ENCODE results near the gene POLK. TPM values are rescaled to one million over a fixed set of nuclear protein-coding genes. Genes with fewer than 3 reads are reported as not detected.
"Not testable (repeated sequence)": the region's sequence is repeated elsewhere in the genome, so short reads cannot be mapped to it uniquely, and the experiment has no call there.

Gene POLK
- total RNA-seq, 2 experiments from 2014 or later, result 26.8 to 29.0 TPM

GRCh38 chr5:75553358-75553757, 41.7 kb downstream of the POLK start:
- no peak overlapping the region for H3K27ac Mint-ChIP-seq
- CTCF ChIA-PET, result interaction anchor here (1.0 kb wide), 1 partner anchor 130 kb away, joined by 3 read pairs; no protein-coding TSS in a partner anchor

GRCh38 chr5:75558221-75558620, 46.5 kb downstream of the POLK start:
- intact Hi-C loops (cut with micrococcal nuclease), result no loop called here
- peaks cover 17% of the 10 kb centered on the region for H3K9me3 Mint-ChIP-seq
- H3K36me3 Mint-ChIP-seq (ENCODE audit: low read depth), result peaks cover 67% of the 10 kb centered on the region
- no peak overlapping the region for H3K4me3 Mint-ChIP-seq
- no peaks in the 10 kb centered on the region for H3K27me3 Mint-ChIP-seq (ENCODE audit: low read depth)
- DNase-seq, result no peak
- no peak overlapping the region for H3K27ac Mint-ChIP-seq
- peaks cover 31% of the 10 kb centered on the region for H3K4me1 Mint-ChIP-seq (ENCODE audit: low read depth)
- CTCF ChIA-PET, result no interaction called here

More at GRCh38 chr5:75553358-75553757, 41.7 kb downstream of the POLK start:
- intact Hi-C loops (cut with micrococcal nuclease), result no loop called here
- Mint-ChIP-seq H3K9me3 (no peaks in the 10 kb centered on the region), H3K4me1 (ENCODE audit: low read depth) (peaks cover 15% of the 10 kb centered on the region), H3K4me3 (no peak overlapping the region), H3K36me3 (ENCODE audit: low read depth) (peaks cover 55% of the 10 kb centered on the region), H3K27me3 (ENCODE audit: low read depth) (no peaks in the 10 kb centered on the region)
- DNase-seq, result no peak

GRCh38 chr5:75558981-75559632, 47.4 kb downstream of the POLK start:
- CTCF ChIA-PET, result no interaction called here
- Mint-ChIP-seq H3K27ac (no peak overlapping the region), H3K36me3 (ENCODE audit: low read depth) (peaks cover 72% of the 10 kb centered on the region), H3K4me1 (ENCODE audit: low read depth) (peaks cover 38% of the 10 kb centered on the region), H3K9me3 (peaks cover 26% of the 10 kb centered on the region), H3K27me3 (ENCODE audit: low read depth) (no peaks in the 10 kb centered on the region), H3K4me3 (no peak overlapping the region)
- intact Hi-C loops (cut with micrococcal nuclease), result no loop called here
- no peak for DNase-seq

GRCh38 chr5:75560655-75561054, 49.0 kb downstream of the POLK start:
- intact Hi-C loops (cut with micrococcal nuclease), result loop anchor here (10.0 kb wide), 1 partner anchor 984 kb away; no protein-coding TSS in a partner anchor
- Mint-ChIP-seq H3K36me3 (ENCODE audit: low read depth) (peaks cover 70% of the 10 kb centered on the region), H3K9me3 (peaks cover 31% of the 10 kb centered on the region), H3K4me1 (ENCODE audit: low read depth) (peaks cover 49% of the 10 kb centered on the region)
- CTCF ChIA-PET; H3K27me3 Mint-ChIP-seq (ENCODE audit: low read depth); H3K27ac Mint-ChIP-seq; DNase-seq; H3K4me3 Mint-ChIP-seq: not testable (repeated sequence)

GRCh38 chr5:75565991-75566709, 54.5 kb downstream of the POLK start:
- H3K27me3 Mint-ChIP-seq (ENCODE audit: low read depth); CTCF ChIA-PET: not testable (repeated sequence)
- H3K9me3 Mint-ChIP-seq, result peaks cover 29% of the 10 kb centered on the region
- peaks cover 57% of the 10 kb centered on the region for H3K4me1 Mint-ChIP-seq (ENCODE audit: low read depth)
- H3K36me3 Mint-ChIP-seq (ENCODE audit: low read depth), result peaks cover 43% of the 10 kb centered on the region
- intact Hi-C loops (cut with micrococcal nuclease), result loop anchor here (1.0 to 10.0 kb wide), 10 partner anchors 42 to 1126 kb away; partner anchors contain the start of genes CERT1, GCNT4, HMGCR and POC5
- peak overlapping the region; percentile 95 for H3K27ac Mint-ChIP-seq
- DNase-seq, result peak; percentile 13
- H3K4me3 Mint-ChIP-seq, result peak overlapping the region; percentile 48

GRCh38 chr5:75566710-75567309, 55.1 kb downstream of the POLK start:
- H3K9me3 Mint-ChIP-seq, result peaks cover 26% of the 10 kb centered on the region
- peaks cover 55% of the 10 kb centered on the region for H3K4me1 Mint-ChIP-seq (ENCODE audit: low read depth)
- intact Hi-C loops (cut with micrococcal nuclease), result loop anchor here (1.0 to 10.0 kb wide), 13 partner anchors 43 to 1125 kb away; partner anchors contain the start of genes CERT1, GCNT4, HMGCR and POC5
- peak overlapping the region; percentile 48 for H3K4me3 Mint-ChIP-seq
- peak; percentile 84 for DNase-seq
- CTCF ChIA-PET, result interaction anchor here (1.2 kb wide), 1 partner anchor 10 kb away, joined by 3 read pairs; no protein-coding TSS in a partner anchor
- H3K27ac Mint-ChIP-seq, result peak overlapping the region; percentile 95
- no peaks in the 10 kb centered on the region for H3K27me3 Mint-ChIP-seq (ENCODE audit: low read depth)
- peaks cover 40% of the 10 kb centered on the region for H3K36me3 Mint-ChIP-seq (ENCODE audit: low read depth)

GRCh38 chr5:75567710-75568109, 56.0 kb downstream of the POLK start:
- Mint-ChIP-seq H3K36me3 (ENCODE audit: low read depth) (peaks cover 34% of the 10 kb centered on the region), H3K9me3 (peaks cover 18% of the 10 kb centered on the region), H3K4me3 (peak overlapping the region; percentile 26), H3K27ac (peak overlapping the region; percentile 95), H3K4me1 (ENCODE audit: low read depth) (peaks cover 50% of the 10 kb centered on the region), H3K27me3 (ENCODE audit: low read depth) (no peaks in the 10 kb centered on the region)
- peak; percentile 16 for DNase-seq
- intact Hi-C loops (cut with micrococcal nuclease), result loop anchor here (1.0 to 10.0 kb wide), 9 partner anchors 102 to 1125 kb away; partner anchors contain the start of genes GCNT4 and POC5
- CTCF ChIA-PET, result interaction anchor here (1.2 kb wide), 1 partner anchor 10 kb away, joined by 3 read pairs; no protein-coding TSS in a partner anchor

- H3K36me3 Mint-ChIP-seq (ENCODE audit: low read depth), result peaks cover 35% of the 10 kb centered on the region
- intact Hi-C loops (cut with micrococcal nuclease), result loop anchor here (5.0 to 10.0 kb wide), 5 partner anchors 516 to 1124 kb away; partner anchors contain the start of gene GCNT4
- no peak overlapping the region for H3K4me3 Mint-ChIP-seq
- peaks cover 48% of the 10 kb centered on the region for H3K4me1 Mint-ChIP-seq (ENCODE audit: low read depth)
- H3K27me3 Mint-ChIP-seq (ENCODE audit: low read depth), result no peaks in the 10 kb centered on the region
- peaks cover 14% of the 10 kb centered on the region for H3K9me3 Mint-ChIP-seq
- no peak overlapping the region for H3K27ac Mint-ChIP-seq
- peak; percentile 32 for DNase-seq
- CTCF ChIA-PET, result interaction anchor here (0.9 to 1.2 kb wide), 2 partner anchors 11 to 53 kb away, joined by 3 read pairs; no protein-coding TSS in a partner anchor
Measured at GRCh38 chr5:75568202-75568601, 56.5 kb downstream of the POLK start.

- DNase-seq, result no peak
- intact Hi-C loops (cut with micrococcal nuclease), result no loop called here
- no peaks in the 10 kb centered on the region for H3K9me3 Mint-ChIP-seq
- H3K27me3 Mint-ChIP-seq (ENCODE audit: low read depth), result no peaks in the 10 kb centered on the region
- H3K27ac Mint-ChIP-seq, result no peak overlapping the region
- peaks cover 19% of the 10 kb centered on the region for H3K36me3 Mint-ChIP-seq (ENCODE audit: low read depth)
- CTCF ChIA-PET, result no interaction called here
- H3K4me3 Mint-ChIP-seq, result no peak overlapping the region
- H3K4me1 Mint-ChIP-seq (ENCODE audit: low read depth), result peaks cover 32% of the 10 kb centered on the region
Measured at GRCh38 chr5:75571547-75571946, 59.9 kb downstream of the POLK start.

- peaks cover 25% of the 10 kb centered on the region for H3K36me3 Mint-ChIP-seq (ENCODE audit: low read depth)
- no peak for DNase-seq
- no peaks in the 10 kb centered on the region for H3K9me3 Mint-ChIP-seq
- H3K27me3 Mint-ChIP-seq (ENCODE audit: low read depth), result no peaks in the 10 kb centered on the region
- H3K4me1 Mint-ChIP-seq (ENCODE audit: low read depth), result peaks cover 10% of the 10 kb centered on the region
- intact Hi-C loops (cut with micrococcal nuclease), result loop anchor here (2.0 kb wide), 3 partner anchors 50 to 338 kb away; partner anchors contain the start of genes ANKRD31, CERT1 and POLK
- H3K27ac Mint-ChIP-seq, result peak overlapping the region; percentile 50
- CTCF ChIA-PET, result interaction anchor here (1.1 kb wide), 1 partner anchor 524 kb away, joined by 3 read pairs; no protein-coding TSS in a partner anchor
- no peak overlapping the region for H3K4me3 Mint-ChIP-seq
Measured at GRCh38 chr5:75574791-75575190, 63.1 kb downstream of the POLK start.

- H3K9me3 Mint-ChIP-seq; H3K27ac Mint-ChIP-seq; intact Hi-C loops (cut with micrococcal nuclease); H3K4me3 Mint-ChIP-seq; H3K27me3 Mint-ChIP-seq (ENCODE audit: low read depth); DNase-seq: not testable (repeated sequence)
- Mint-ChIP-seq H3K4me1 (ENCODE audit: low read depth) (peaks cover 10% of the 10 kb centered on the region), H3K36me3 (ENCODE audit: low read depth) (peaks cover 21% of the 10 kb centered on the region)
- CTCF ChIA-PET, result interaction anchor here (1.4 kb wide), 1 partner anchor 17 kb away, joined by 3 read pairs; no protein-coding TSS in a partner anchor
Measured at GRCh38 chr5:75578280-75578679, 66.6 kb downstream of the POLK start.

GRCh38 chr5:75584641-75585040, 73.0 kb downstream of the POLK start:
- CTCF ChIA-PET, result interaction anchor here (0.6 kb wide), 1 partner anchor 71 kb away, joined by 3 read pairs; no protein-coding TSS in a partner anchor
- H3K27ac Mint-ChIP-seq, result no peak overlapping the region
- no peak for DNase-seq
- no peaks in the 10 kb centered on the region for H3K4me1 Mint-ChIP-seq (ENCODE audit: low read depth)
- intact Hi-C loops (cut with micrococcal nuclease), result no loop called here
- no peaks in the 10 kb centered on the region for H3K9me3 Mint-ChIP-seq
- peaks cover 22% of the 10 kb centered on the region for H3K36me3 Mint-ChIP-seq (ENCODE audit: low read depth)
- H3K27me3 Mint-ChIP-seq (ENCODE audit: low read depth), result no peaks in the 10 kb centered on the region
- H3K4me3 Mint-ChIP-seq, result no peak overlapping the region

Measured in activated naive CD4-positive, alpha-beta T cell treated with anti-CD3 and anti-CD28 coated beads for 36 hours (primary cell).